DOHH2 (cell line): ENCODE data around the gene SLC35F1.

ENCODE experiments used
- H3F3A ChIP-seq: fragments of 200-600 bp; sonication (generic), shearing (Covaris generic); 2 replicates; pipeline ENCODE4 v1.6.0; 2016; ENCODE audit warnings: antibody characterized with exemption, mild to moderate bottlenecking; ENCODE audit not compliant: control insufficient read depth, insufficient read depth
- H3K27ac ChIP-seq: fragments of 200-600 bp; sonication (generic); 2 replicates; pipeline ENCODE4 v1.5.1; 2014; ENCODE audit warnings: low read depth, mild to moderate bottlenecking, low read length, moderate library complexity
- H3K27me3 ChIP-seq: fragments of 200-600 bp; sonication (generic); 2 replicates; pipeline ENCODE4 v1.6.1; 2014; ENCODE audit warnings: mild to moderate bottlenecking, low read length, mixed read lengths; ENCODE audit not compliant: control insufficient read depth
- H3K36me3 ChIP-seq: fragments of 200-600 bp; sonication (generic); 2 replicates; pipeline ENCODE4 v1.6.1; 2014; ENCODE audit warnings: mild to moderate bottlenecking, low read length, moderate library complexity, mixed read lengths; ENCODE audit not compliant: control insufficient read depth
- H3K4me1 ChIP-seq: fragments of 200-600 bp; sonication (generic); 2 replicates; pipeline ENCODE4 v1.6.1; 2014; ENCODE audit warnings: mild to moderate bottlenecking, low read length, mixed read lengths; ENCODE audit not compliant: control insufficient read depth
- H3K4me2 ChIP-seq: fragments of 200-600 bp; sonication (generic); 2 replicates; pipeline ENCODE4 v1.6.0; 2014; ENCODE audit warnings: mild to moderate bottlenecking, low read length, moderate library complexity
- H3K4me3 ChIP-seq: fragments of 200-600 bp; sonication (generic); 2 replicates; pipeline ENCODE4 v1.5.1; 2014; ENCODE audit warnings: mild to moderate bottlenecking, low read length, mixed read lengths
- H3K79me2 ChIP-seq: fragments of 200-600 bp; sonication (generic); 2 replicates; pipeline ENCODE4 v1.6.1; 2014; ENCODE audit warnings: mild to moderate bottlenecking, low read length, mixed read lengths; ENCODE audit not compliant: control insufficient read depth
- H3K9me2 ChIP-seq: fragments of 200-600 bp; sonication (generic); replicated peaks from 2 replicates; pipeline ENCODE4 v1.6.1; 2014; ENCODE audit warnings: mild to moderate bottlenecking, low read length, mixed read lengths; ENCODE audit not compliant: control insufficient read depth
- H3K9me3 ChIP-seq: fragments of 200-600 bp; sonication (generic); 2 replicates; pipeline ENCODE4 v1.6.1; 2014; ENCODE audit warnings: antibody characterized with exemption, low read length, mixed read lengths; ENCODE audit not compliant: control insufficient read depth, insufficient read depth
- H4K20me1 ChIP-seq: fragments of 200-600 bp; sonication (generic); 2 replicates; pipeline ENCODE4 v1.6.0; 2014; ENCODE audit warnings: low read depth, mild to moderate bottlenecking, antibody characterized with exemption, low read length, moderate library complexity; ENCODE audit not compliant: control insufficient read depth, insufficient read depth
- EZH2phosphoT487 ChIP-seq: fragments of 200-600 bp; sonication (generic); IDR thresholded peaks from 2 replicates; pipeline ENCODE4 v1.6.1; 2017; ENCODE audit warnings: borderline replicate concordance, mild to moderate bottlenecking, antibody characterized with exemption, low read length, moderate library complexity, mixed read lengths

SLC35F1 gene

DNA sequence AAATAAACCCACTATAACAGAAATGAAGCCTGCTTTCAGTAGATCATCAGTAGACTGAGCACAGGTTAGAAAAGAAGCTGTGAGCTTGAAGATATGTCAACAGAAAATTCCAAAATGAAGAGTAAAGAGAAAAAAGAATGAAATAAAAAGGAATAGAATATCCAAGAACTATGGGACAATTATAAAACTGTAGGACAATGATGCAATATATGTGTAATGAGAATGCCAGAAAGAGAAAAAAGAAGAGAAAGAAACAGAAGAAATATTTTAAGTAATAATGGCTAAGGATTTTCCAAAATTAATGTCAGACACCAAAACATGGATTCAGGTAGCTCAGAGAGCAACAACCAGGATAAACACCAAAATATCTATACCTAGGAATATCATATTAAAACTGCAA, 449.6 kb downstream of the SLC35F1 start:
- H3K4me3 ChIP-seq = no peak overlapping the region
- no peaks in the 10 kb centered on the region for H4K20me1 ChIP-seq
- no peaks in the 10 kb centered on the region for H3K36me3 ChIP-seq
- no peaks in the 10 kb centered on the region for H3K79me2 ChIP-seq
- H3F3A ChIP-seq = no peaks in the 10 kb centered on the region
- no peak overlapping the region for H3K27ac ChIP-seq
- H3K27me3 ChIP-seq = no peaks in the 10 kb centered on the region
- no peak overlapping the region for H3K4me2 ChIP-seq
- TF ChIP-seq EZH2phosphoT487 = no peak
- no peaks in the 10 kb centered on the region for H3K9me2 ChIP-seq
- H3K4me1 ChIP-seq = no peaks in the 10 kb centered on the region
- no peaks in the 10 kb centered on the region for H3K9me3 ChIP-seq
